OCI-LY1 (cell line): Measurements from ENCODE around the gene SMAD7.

ENCODE experiments used
- H2AFZ ChIP-seq: fragments of 200-600 bp; sonication (generic), shearing (Covaris generic); 2 replicates; pipeline ENCODE4 v1.6.0; 2014; ENCODE audit warnings: antibody characterized with exemption, mild to moderate bottlenecking, low read length
- H3F3A ChIP-seq: fragments of 200-600 bp; sonication (generic), shearing (Covaris generic); 2 replicates; pipeline ENCODE4 v1.6.0; 2014; ENCODE audit warnings: mild to moderate bottlenecking, antibody characterized with exemption, low read length, moderate library complexity; ENCODE audit not compliant: insufficient read depth
- H3K27ac ChIP-seq: fragments of 200-600 bp; sonication (generic); 2 replicates; pipeline ENCODE4 v1.5.1; 2014; ENCODE audit warnings: low read length, mixed run types, mild to moderate bottlenecking, low read depth; ENCODE audit not compliant: poor library complexity, severe bottlenecking
- H3K27me3 ChIP-seq: fragments of 200-600 bp; sonication (generic); 2 replicates; pipeline ENCODE4 v1.6.0; 2014; ENCODE audit warnings: antibody characterized with exemption, mild to moderate bottlenecking, low read length, moderate library complexity; ENCODE audit not compliant: insufficient read depth
- H3K36me3 ChIP-seq: fragments of 200-600 bp; sonication (generic); 2 replicates; pipeline ENCODE4 v1.6.1; 2014; ENCODE audit warnings: mild to moderate bottlenecking, antibody characterized with exemption, low read length, moderate library complexity, mixed read lengths; ENCODE audit not compliant: insufficient read depth
- H3K4me1 ChIP-seq: fragments of 200-600 bp; sonication (generic); 2 replicates; pipeline ENCODE4 v1.5.1; 2014; ENCODE audit warnings: mild to moderate bottlenecking, low read length, moderate library complexity; ENCODE audit not compliant: insufficient read depth, severe bottlenecking
- H3K4me2 ChIP-seq: fragments of 200-600 bp; sonication (generic), shearing (Covaris generic); 2 replicates; pipeline ENCODE4 v1.6.1; 2014; ENCODE audit warnings: low read length
- H3K4me3 ChIP-seq: fragments of 200-600 bp; sonication (generic); 2 replicates; pipeline ENCODE4 v1.5.1; 2014; ENCODE audit warnings: low read length, low read depth, mild to moderate bottlenecking, mixed read lengths; ENCODE audit not compliant: poor library complexity, severe bottlenecking
- H3K79me2 ChIP-seq: fragments of 200-600 bp; shearing (Covaris generic); 2 replicates; pipeline ENCODE4 v1.6.1; 2016; ENCODE audit warnings: mixed run types, low read length, mixed read lengths; ENCODE audit not compliant: insufficient read depth
- H3K9ac ChIP-seq: fragments of 200-600 bp; sonication (generic), shearing (Covaris generic); 2 replicates; pipeline ENCODE4 v1.6.1; 2014; ENCODE audit warnings: mild to moderate bottlenecking, low read length, mixed read lengths
- H3K9me2 ChIP-seq: fragments of 200-600 bp; sonication (generic), shearing (Covaris generic); 2 replicates; pipeline ENCODE4 v1.6.1; 2014; ENCODE audit warnings: low read depth, mild to moderate bottlenecking, low read length, mixed read lengths
- H3K9me3 ChIP-seq: fragments of 200-600 bp; shearing (Covaris generic); 2 replicates; pipeline ENCODE4 v1.6.1; 2014; ENCODE audit warnings: low read length, mixed read lengths
- H4K20me1 ChIP-seq: fragments of 200-600 bp; sonication (generic), shearing (Covaris generic); 2 replicates; pipeline ENCODE4 v1.6.0; 2016; ENCODE audit warnings: mild to moderate bottlenecking, low read length; ENCODE audit not compliant: insufficient read depth
- EZH2 ChIP-seq: fragments of 200-600 bp; sonication (generic), shearing (Covaris generic); IDR thresholded peaks from 2 replicates; pipeline ENCODE4 v1.8.0; 2017; ENCODE audit warnings: borderline replicate concordance, mixed run types, mild to moderate bottlenecking, antibody characterized with exemption, low read length, moderate library complexity, mixed read lengths
- TF ChIP-seq, protein P1 (sequence below): fragments of 200-600 bp; sonication (generic), shearing (Covaris generic); IDR thresholded peaks from 2 replicates; pipeline ENCODE4 v1.5.1; 2017; ENCODE audit warnings: mild to moderate bottlenecking, antibody characterized with exemption, low read length, moderate library complexity, mixed read lengths

Gene SMAD7

GRCh38 chr18:48962994-48963561 lies 12.3 kb upstream of the SMAD7 start:
- no peaks in the 10 kb centered on the region for H3F3A ChIP-seq
- no peak overlapping the region for H3K4me3 ChIP-seq
- no peak overlapping the region for H3K9ac ChIP-seq
- TF ChIP-seq EZH2, result no peak
- TF ChIP-seq, protein P1, sequence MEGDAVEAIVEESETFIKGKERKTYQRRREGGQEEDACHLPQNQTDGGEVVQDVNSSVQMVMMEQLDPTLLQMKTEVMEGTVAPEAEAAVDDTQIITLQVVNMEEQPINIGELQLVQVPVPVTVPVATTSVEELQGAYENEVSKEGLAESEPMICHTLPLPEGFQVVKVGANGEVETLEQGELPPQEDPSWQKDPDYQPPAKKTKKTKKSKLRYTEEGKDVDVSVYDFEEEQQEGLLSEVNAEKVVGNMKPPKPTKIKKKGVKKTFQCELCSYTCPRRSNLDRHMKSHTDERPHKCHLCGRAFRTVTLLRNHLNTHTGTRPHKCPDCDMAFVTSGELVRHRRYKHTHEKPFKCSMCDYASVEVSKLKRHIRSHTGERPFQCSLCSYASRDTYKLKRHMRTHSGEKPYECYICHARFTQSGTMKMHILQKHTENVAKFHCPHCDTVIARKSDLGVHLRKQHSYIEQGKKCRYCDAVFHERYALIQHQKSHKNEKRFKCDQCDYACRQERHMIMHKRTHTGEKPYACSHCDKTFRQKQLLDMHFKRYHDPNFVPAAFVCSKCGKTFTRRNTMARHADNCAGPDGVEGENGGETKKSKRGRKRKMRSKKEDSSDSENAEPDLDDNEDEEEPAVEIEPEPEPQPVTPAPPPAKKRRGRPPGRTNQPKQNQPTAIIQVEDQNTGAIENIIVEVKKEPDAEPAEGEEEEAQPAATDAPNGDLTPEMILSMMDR, result no peak
- H3K9me2 ChIP-seq, result no peaks in the 10 kb centered on the region
- H4K20me1 ChIP-seq, result no peaks in the 10 kb centered on the region
- H3K36me3 ChIP-seq, result no peaks in the 10 kb centered on the region
- no peaks in the 10 kb centered on the region for H3K4me1 ChIP-seq
- peaks cover 16% of the 10 kb centered on the region for H3K27me3 ChIP-seq
- no peak overlapping the region for H3K4me2 ChIP-seq
- H3K79me2 ChIP-seq, result no peaks in the 10 kb centered on the region
- H3K27ac ChIP-seq, result no peak overlapping the region
- no peaks in the 10 kb centered on the region for H3K9me3 ChIP-seq
- no peak overlapping the region for H2AFZ ChIP-seq

- Histone ChIP-seq H3K9me3 (no peaks in the 10 kb centered on the region), H3K27ac (no peak overlapping the region), H3K79me2 (no peaks in the 10 kb centered on the region), H3K9ac (no peak overlapping the region), H3K27me3 (peaks cover 20% of the 10 kb centered on the region), H3K4me1 (no peaks in the 10 kb centered on the region), H3K9me2 (no peaks in the 10 kb centered on the region), H3K4me3 (no peak overlapping the region), H4K20me1 (no peaks in the 10 kb centered on the region), H2AFZ (no peak overlapping the region), H3K4me2 (no peak overlapping the region), H3K36me3 (no peaks in the 10 kb centered on the region), H3F3A (no peaks in the 10 kb centered on the region)
- TF ChIP-seq, protein P1, result no peak
- no peak for TF ChIP-seq EZH2
Measured at GRCh38 chr18:48962252-48962993, 11.7 kb upstream of the SMAD7 start.

DNA sequence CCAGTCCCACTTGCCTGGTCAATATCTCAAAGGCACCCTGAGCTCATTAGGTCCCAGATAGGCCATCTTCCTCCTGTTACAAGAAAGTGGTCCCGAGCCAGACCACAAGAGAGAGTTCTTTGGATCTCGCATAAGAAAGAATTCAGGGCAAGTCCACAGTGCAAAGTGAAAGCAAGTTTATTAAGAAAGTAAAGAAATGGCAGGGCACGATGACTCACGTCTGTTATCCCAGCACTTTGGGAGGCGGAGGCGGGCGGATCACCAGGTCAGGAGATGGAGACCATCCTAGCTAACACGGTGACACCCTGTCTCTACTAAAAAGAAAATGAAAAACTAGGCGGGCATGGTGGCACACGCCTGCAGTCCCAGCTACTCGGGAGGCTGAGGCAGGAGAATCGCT lies 10.8 kb upstream of the SMAD7 start:
- H3K9ac ChIP-seq, result no peak overlapping the region
- H3K36me3 ChIP-seq, result no peaks in the 10 kb centered on the region
- no peak overlapping the region for H2AFZ ChIP-seq
- no peak overlapping the region for H3K4me2 ChIP-seq
- H3K9me3 ChIP-seq, result no peaks in the 10 kb centered on the region
- TF ChIP-seq, protein P1, result no peak
- TF ChIP-seq EZH2, result no peak
- H3K79me2 ChIP-seq, result no peaks in the 10 kb centered on the region
- peaks cover 20% of the 10 kb centered on the region for H3K27me3 ChIP-seq
- no peaks in the 10 kb centered on the region for H3K9me2 ChIP-seq
- H3K27ac ChIP-seq, result no peak overlapping the region
- no peak overlapping the region for H3K4me3 ChIP-seq
- no peaks in the 10 kb centered on the region for H3K4me1 ChIP-seq
- H4K20me1 ChIP-seq, result no peaks in the 10 kb centered on the region
- no peaks in the 10 kb centered on the region for H3F3A ChIP-seq
